Muscle layer of duodenum (tissue), 2 donors: ENCODE measurements around the gene SDR39U1.
"Not testable (repeated sequence)": the region's sequence is repeated elsewhere in the genome, so short reads cannot be mapped to it uniquely, and the experiment has no call there.

ENCODE experiments used
- H3K27ac ChIP-seq: one replicate; pipeline ENCODE4 v1.7.0; 2013; ENCODE audit warnings: mild to moderate bottlenecking, low read length
- H3K27me3 ChIP-seq: one replicate; pipeline ENCODE4 v1.7.0; 2013; ENCODE audit warnings: low read depth, mild to moderate bottlenecking, control low read depth, low read length
- H3K36me3 ChIP-seq, 2 donors: one replicate each; pipeline ENCODE4 v1.7.0; 2013; ENCODE audit warnings: low read length in 2 of 2, control low read depth in 1 of 2, mild to moderate bottlenecking in 1 of 2; ENCODE audit not compliant: insufficient read depth in 2 of 2, control insufficient read depth in 1 of 2
- H3K4me1 ChIP-seq, 2 donors: one replicate each; pipeline ENCODE4 v1.7.0; 2013; ENCODE audit warnings: low read length in 2 of 2, mild to moderate bottlenecking in 2 of 2, control low read depth in 1 of 2, moderate library complexity in 1 of 2; ENCODE audit not compliant: insufficient read depth in 2 of 2, control insufficient read depth in 1 of 2
- H3K4me3 ChIP-seq, 2 donors: one replicate each; pipeline ENCODE4 v1.7.0; 2013; ENCODE audit warnings: low read length in 2 of 2, low read depth in 1 of 2, mild to moderate bottlenecking in 1 of 2
- H3K9me3 ChIP-seq, 2 donors: one replicate each; pipeline ENCODE4 v1.7.0; 2013; ENCODE audit warnings: low read length in 2 of 2, control low read depth in 1 of 2, mild to moderate bottlenecking in 1 of 2; ENCODE audit not compliant: control insufficient read depth in 1 of 2
- donor health status: healthy.

SDR39U1 gene

DNA sequence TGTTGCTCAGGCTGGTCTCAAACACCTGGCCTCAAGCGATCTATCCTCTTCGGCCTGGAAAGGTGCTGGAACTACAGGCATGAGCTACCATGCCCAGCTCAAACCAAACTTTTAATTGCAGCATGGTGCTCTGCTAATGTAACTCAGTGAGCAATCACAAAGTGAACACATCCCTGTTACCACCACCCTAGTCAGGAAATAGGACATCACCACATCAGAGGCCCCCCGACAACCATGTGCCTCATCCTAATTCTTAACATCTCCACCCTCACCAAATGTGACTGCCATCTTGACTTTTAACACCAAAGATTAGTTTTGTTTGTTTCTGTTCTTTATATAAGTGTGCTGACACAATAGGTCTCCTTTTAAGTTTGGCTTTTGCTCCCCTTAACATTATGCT lies 22.8 kb upstream of the SDR39U1 start:
- H3K9me3 ChIP-seq = no peaks in the 10 kb centered on the region
- no peaks in the 10 kb centered on the region for H3K27me3 ChIP-seq
- no peak overlapping the region for H3K4me3 ChIP-seq
- no peak overlapping the region for H3K27ac ChIP-seq
- H3K36me3 ChIP-seq = no peaks in the 10 kb centered on the region
- H3K4me1 ChIP-seq = no peaks in the 10 kb centered on the region

DNA sequence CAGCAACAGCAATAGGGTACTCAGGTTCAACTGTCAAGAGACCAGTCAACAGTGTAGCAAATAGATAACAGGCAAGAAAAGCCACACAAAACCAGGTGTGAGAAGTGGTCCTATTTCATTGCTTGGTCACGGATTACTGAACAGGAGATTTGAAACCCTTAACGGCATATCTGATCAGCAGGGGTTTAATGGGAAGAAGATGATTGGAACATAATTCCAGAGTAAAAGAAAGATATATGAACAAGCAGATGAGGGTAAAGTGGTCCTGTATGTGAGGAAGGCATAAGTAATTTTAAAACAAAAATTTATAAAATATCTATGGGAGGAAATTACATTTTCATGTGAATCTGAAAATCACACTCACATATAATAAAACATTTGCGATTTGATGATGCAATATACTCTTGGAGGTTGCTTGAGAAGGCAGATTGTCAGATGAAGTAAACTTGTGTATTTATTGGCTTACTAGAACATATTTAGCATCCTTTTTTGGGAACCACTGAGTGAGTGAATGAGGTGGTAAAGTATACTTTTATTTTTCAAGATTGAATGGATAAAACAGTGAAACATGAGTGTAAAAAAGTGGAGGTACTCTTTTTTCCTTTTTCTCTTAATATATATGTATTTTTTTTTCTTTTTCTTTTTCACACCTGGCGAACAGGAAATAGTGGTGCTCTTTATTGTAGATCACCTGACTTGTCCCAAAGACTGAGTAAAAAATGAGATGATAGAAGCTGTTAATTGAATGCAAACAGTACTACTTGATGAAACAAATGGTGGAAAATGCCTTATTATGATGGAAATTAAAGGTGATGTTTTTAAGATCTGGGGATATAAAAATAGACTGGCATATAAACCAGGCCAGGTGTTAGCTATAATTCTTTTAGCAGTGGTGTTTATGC lies 21.6 kb upstream of the SDR39U1 start:
- no peak overlapping the region for H3K27ac ChIP-seq

DNA sequence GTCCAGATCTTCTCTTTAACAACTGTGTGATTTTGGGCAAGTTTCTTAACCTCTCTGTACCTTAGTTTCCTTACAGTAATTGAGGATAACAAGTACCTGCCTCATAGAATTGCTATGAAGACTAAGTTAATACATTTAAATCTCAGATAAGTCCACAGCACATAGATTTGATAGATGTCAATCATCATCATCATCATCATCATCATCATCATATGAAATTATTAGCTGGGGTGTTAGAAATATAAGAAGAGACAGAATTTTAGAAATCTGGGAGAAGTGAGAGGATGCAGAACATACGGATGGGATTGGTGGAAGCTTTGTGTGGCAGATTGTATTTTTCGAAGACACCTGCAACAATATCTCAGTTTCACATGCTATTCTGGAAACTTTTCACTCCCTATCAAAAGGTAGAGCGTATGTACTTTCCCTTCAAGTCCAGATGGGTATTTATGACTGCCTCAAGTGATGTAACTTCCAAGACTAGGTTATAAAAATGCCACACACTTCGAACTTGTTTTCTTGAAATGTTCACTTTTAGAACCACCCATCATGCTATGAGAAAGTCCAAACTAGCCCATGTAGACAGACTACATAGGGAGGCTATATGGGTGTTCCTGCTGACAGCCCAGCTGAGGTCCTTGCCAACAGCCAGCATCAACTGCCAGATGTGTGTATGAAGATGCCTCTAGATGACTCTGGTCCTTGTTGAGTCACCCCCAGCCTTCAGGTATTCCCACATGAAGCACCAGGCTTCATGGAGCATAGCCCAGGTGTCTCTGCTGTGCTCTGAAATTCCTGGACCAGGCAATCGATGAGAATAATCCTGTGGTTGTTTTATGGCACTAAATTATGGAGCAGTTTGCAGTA lies 20.7 kb upstream of the SDR39U1 start:
- Histone ChIP-seq H3K9me3 (no peaks in the 10 kb centered on the region), H3K36me3 (no peaks in the 10 kb centered on the region), H3K4me1 (no peaks in the 10 kb centered on the region), H3K27me3 (no peaks in the 10 kb centered on the region), H3K4me3 (no peak overlapping the region), H3K27ac (no peak overlapping the region)

More for the DNA sequence above, 21.6 kb upstream of the SDR39U1 start:
- Histone ChIP-seq H3K36me3 (no peaks in the 10 kb centered on the region), H3K4me3 (no peak overlapping the region), H3K9me3 (no peaks in the 10 kb centered on the region), H3K4me1 (no peaks in the 10 kb centered on the region), H3K27me3 (no peaks in the 10 kb centered on the region)

DNA sequence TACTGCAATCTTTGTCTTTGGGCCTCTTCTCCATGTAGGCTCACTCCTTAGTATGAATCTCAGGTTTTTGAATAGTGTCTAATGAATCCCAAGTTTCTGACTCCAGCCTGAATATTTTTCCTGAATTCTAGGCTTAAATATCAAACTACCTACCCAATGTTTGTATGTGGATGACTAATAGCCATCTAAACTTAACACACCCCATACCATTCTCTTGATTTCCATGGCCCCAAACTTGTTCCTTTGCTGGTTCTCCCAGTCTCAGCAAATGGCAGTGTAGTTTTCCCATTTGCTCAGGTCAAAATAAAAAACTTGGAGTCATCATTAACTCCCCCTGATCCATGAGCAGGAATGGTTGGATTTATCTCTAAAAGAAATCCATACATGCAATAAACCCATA lies 18.8 kb upstream of the SDR39U1 start:
- Histone ChIP-seq H3K4me1 (no peaks in the 10 kb centered on the region), H3K9me3 (no peaks in the 10 kb centered on the region), H3K27me3 (no peaks in the 10 kb centered on the region), H3K4me3 (no peak overlapping the region), H3K27ac (no peak overlapping the region), H3K36me3 (peaks cover 0 to 3% of the 10 kb centered on the region in 2 donors)

DNA sequence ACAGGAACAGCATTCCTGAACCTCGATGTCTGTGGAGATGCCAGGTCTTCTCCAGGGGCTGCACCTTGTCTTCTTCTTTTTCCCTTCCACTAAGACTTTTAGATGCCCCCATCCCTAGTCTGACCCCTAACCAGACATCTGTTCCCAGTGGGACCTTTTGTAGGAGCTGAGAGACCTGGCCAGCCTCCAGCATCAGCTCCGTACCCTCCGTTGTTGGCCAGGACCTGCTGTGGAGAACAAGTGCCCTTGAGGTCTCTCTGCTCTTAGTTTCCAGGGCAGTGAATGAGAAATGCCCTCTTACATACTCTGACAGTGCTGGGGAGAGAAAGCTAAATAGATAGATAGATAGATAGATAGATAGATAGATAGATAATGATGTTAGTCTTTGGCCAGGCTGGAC lies 16.8 kb upstream of the SDR39U1 start:
- H3K36me3 ChIP-seq = peaks cover 0 to 4% of the 10 kb centered on the region in 2 donors
- H3K27me3 ChIP-seq = no peaks in the 10 kb centered on the region
- H3K27ac ChIP-seq = no peak overlapping the region
- no peaks in the 10 kb centered on the region for H3K9me3 ChIP-seq
- H3K4me1 ChIP-seq = no peaks in the 10 kb centered on the region
- no peak overlapping the region for H3K4me3 ChIP-seq

DNA sequence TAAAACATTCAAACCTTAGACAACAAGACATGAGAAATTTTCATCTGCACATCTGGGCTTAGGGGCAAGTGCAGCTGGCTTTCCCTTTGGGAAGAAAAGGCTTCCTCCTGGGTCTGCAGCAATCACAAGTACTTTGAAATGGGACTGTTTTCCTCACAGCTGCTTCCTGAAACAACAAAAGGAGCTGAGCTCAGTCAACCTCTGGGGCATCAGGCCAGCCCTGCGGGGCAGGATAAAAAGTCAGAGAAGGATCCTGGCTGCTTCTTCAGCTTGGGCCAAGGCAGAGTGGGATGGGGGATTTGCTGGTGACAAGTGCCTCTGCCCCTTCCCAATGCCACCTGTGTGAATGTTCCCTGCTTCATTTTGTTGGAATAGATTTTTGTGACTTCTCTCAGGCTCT lies 16.2 kb upstream of the SDR39U1 start:
- H3K36me3 ChIP-seq = peaks cover 0 to 4% of the 10 kb centered on the region in 2 donors
- no peak overlapping the region for H3K27ac ChIP-seq
- H3K4me3 ChIP-seq = no peak overlapping the region
- H3K27me3 ChIP-seq = no peaks in the 10 kb centered on the region
- no peaks in the 10 kb centered on the region for H3K9me3 ChIP-seq
- no peaks in the 10 kb centered on the region for H3K4me1 ChIP-seq

DNA sequence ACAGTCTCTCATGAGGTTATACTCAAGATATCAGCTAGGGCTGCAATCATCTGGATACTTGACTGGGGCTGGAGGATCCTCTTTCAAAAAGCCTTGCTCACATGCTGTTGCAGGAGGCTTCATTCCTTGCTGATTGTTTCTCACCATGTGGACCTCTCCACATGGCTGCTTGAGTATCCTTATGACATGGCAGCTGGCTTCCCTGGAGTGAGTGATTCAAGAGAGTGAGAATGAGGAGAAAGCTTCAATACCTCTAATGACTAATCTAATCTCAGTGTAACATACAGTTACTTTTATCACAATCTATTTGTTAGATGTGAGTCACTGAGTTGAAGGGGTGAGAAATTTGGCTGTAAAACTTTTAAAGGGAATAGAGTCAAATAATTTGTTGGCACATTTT lies 14.4 kb upstream of the SDR39U1 start:
- Histone ChIP-seq H3K27ac (no peak overlapping the region), H3K4me1 (no peaks in the 10 kb centered on the region), H3K27me3 (no peaks in the 10 kb centered on the region)

DNA sequence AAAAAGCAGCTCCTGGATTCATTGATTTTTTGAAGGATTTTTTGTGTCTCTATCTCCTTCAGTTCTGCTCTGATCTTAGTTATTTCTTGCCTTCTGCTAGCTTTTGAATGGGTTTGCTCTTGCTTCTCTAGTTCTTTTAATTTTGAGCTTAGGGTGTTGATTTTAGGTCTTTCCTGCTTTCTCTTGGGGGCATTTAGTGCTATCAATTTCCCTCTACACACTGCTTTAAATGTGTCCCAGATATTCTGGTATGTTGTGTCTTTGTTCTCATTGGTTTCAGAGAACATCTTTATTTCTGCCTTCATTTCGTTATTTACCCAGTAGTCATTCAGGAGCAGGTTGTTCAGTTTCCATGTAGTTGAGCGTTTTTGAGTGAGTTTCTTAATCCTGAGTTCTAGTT lies 8.3 kb upstream of the SDR39U1 start:
- not testable (repeated sequence) for H3K36me3 ChIP-seq, H3K27me3 ChIP-seq, H3K4me1 ChIP-seq, H3K9me3 ChIP-seq, H3K27ac ChIP-seq, H3K4me3 ChIP-seq

More for the DNA sequence above, 14.4 kb upstream of the SDR39U1 start:
- Histone ChIP-seq H3K4me3 (no peak overlapping the region), H3K9me3 (no peaks in the 10 kb centered on the region), H3K36me3 (peaks cover 0 to 4% of the 10 kb centered on the region in 2 donors)

DNA sequence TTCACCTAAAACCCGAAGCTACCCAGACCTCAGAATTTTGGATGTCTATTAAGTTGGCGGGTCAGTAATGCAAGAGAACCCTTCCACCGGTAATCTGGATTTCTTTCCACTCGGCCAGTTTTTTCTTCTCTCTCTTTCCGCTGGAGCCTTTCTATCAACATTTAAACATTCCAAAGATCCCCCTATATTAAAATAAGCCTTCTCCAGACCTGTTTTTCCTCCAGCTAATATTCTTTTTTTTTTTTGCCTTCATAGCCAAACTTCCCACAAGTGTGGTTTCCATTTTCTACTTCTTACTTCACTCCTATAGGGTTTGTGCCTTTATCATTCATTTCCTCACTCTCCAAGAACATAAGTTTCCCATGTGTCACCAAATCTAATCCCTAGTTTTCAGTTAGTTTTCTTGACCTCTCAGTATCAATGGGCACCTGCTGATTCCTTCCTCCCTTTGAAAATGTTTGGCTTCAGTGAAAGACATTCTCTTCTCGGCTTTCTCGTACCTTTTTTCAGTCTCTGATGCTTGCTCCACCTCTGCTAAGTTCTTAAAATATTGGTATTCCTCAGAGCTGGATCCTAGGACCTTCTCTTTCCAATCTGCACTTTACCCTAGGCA lies 583 bp upstream of the SDR39U1 start:
- peak overlapping the region; percentile 99 for H3K27ac ChIP-seq
- H3K9me3 ChIP-seq = no peaks in the 10 kb centered on the region
- peaks cover 8 to 26% of the 10 kb centered on the region in 2 donors for H3K4me1 ChIP-seq
- peak overlapping the region; percentile 71 to 88 for H3K4me3 ChIP-seq
- no peaks in the 10 kb centered on the region for H3K27me3 ChIP-seq
- peaks cover 29 to 31% of the 10 kb centered on the region in 2 donors for H3K36me3 ChIP-seq

DNA sequence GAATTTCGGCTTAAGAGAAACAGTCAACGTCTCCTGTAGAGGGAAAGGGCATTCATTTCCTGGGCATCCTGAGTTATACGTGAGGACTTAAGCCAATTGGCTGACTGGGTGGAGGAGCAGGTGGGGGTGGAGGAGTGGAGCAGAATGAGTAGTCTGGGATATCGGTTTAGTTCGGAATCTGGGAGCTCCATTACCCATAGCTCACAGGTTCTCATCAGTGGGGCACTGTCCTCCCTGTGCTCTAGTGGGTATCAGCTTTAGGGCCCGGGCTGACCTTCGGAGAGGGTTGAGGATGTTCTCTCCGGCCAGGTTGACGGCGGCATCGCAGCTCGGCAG lies 704 bp downstream of the SDR39U1 start:
- peaks cover 33 to 43% of the 10 kb centered on the region in 2 donors for H3K36me3 ChIP-seq
- peak overlapping the region; percentile 71 to 88 for H3K4me3 ChIP-seq
- no peaks in the 10 kb centered on the region for H3K9me3 ChIP-seq
- H3K27me3 ChIP-seq = no peaks in the 10 kb centered on the region
- H3K27ac ChIP-seq = peak overlapping the region; percentile 99
- peaks cover 8 to 39% of the 10 kb centered on the region in 2 donors for H3K4me1 ChIP-seq

DNA sequence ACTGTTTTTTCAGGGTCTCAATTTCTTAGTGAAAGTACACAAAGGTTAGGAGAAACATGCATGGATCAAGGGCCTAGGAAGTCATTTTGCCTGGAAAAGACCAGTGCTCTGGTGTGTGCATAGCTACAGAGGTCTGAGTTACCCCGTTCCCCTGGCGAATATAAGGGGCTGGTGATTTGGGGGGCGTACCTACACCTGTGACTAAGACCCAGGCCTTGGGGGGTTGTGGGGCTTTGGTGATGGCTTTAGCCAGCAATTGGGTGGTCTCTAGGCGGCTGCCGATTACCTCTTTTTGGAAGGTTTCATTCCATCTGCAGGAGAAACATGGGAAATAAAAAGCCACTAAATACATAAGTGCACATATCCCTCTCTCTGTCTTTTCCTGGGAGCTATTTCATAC lies 1.1 kb downstream of the SDR39U1 start:
- H3K36me3 ChIP-seq = peaks cover 37 to 47% of the 10 kb centered on the region in 2 donors
- no peaks in the 10 kb centered on the region for H3K9me3 ChIP-seq
- peak overlapping the region; percentile 99 for H3K27ac ChIP-seq
- peaks cover 8 to 43% of the 10 kb centered on the region in 2 donors for H3K4me1 ChIP-seq
- H3K4me3 ChIP-seq = peak overlapping the region; percentile 71 to 88
- no peaks in the 10 kb centered on the region for H3K27me3 ChIP-seq
